Adipocyte (in vitro differentiated cells): ENCODE measurements around the gene MARS1.

Experiments
- DNase-seq: peaks from one replicate; pipeline ENCODE4 v3.0.0-alpha.2; 2015; ENCODE audit warnings: low read depth
- H3K27me3 ChIP-seq: replicated peaks from 2 replicates; pipeline ENCODE4 v1.7.0; 2013; ENCODE audit warnings: mild to moderate bottlenecking, low read length, moderate library complexity; ENCODE audit not compliant: control insufficient read depth, insufficient read depth
- H3K36me3 ChIP-seq: 2 replicates; pipeline ENCODE4 v1.7.0; 2013; ENCODE audit warnings: low read length, mild to moderate bottlenecking, moderate library complexity; ENCODE audit not compliant: control insufficient read depth, insufficient read depth, severe bottlenecking
- H3K4me1 ChIP-seq: 2 replicates; pipeline ENCODE4 v1.7.0; 2013; ENCODE audit warnings: mild to moderate bottlenecking, low read length, moderate library complexity; ENCODE audit not compliant: control insufficient read depth, insufficient read depth
- H3K4me3 ChIP-seq: 2 replicates; pipeline ENCODE4 v1.7.0; 2013; ENCODE audit warnings: mild to moderate bottlenecking, low read length, moderate library complexity
- H3K9ac ChIP-seq: 2 replicates; pipeline ENCODE4 v1.7.0; 2013; ENCODE audit warnings: mild to moderate bottlenecking, low read length, moderate library complexity
- H3K9me3 ChIP-seq: 2 replicates; pipeline ENCODE4 v1.7.0; 2013; ENCODE audit warnings: mild to moderate bottlenecking, low read length, moderate library complexity; ENCODE audit not compliant: control insufficient read depth

The MARS1 gene

DNA sequence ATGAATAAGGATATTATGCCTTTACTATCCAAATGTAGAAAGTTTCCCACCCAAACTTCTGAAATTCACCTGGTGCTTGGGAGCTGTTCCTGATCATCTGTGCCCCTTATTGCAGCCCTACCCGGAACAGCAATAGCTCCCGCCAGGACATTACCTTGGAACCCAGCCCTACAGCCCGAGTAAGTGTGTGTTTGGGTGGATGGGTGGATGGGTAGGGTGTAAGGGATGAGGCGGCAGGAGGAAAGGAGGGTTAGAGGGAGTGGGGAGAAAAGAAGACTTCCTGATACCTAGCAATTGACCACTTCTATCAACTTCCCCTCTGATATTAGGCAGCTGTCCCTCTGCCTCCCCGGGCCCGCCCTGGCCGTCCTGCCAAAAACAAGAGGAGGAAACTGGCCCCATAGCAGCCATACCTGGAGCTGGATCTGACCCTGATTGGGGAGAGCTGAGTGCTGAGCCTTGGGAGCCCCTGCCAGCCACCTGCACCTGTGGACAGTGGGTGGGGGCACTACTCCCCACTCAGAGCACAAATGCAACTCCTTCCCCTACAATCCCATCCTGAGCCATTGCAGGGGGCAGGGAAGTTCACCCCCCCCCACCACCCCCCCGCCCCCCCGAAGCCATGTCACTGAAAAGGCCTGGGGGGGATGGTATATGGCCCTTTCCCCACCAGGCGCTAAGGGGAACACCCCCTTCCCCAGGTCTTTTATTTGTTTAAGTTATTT, 41.1 kb downstream of the MARS1 start:
- Histone ChIP-seq H3K9ac (no peak overlapping the region), H3K9me3 (no peaks in the 10 kb centered on the region), H3K4me1 (peaks cover 25% of the 10 kb centered on the region), H3K36me3 (peaks cover 94% of the 10 kb centered on the region), H3K27me3 (no peaks in the 10 kb centered on the region), H3K4me3 (no peak overlapping the region)
- no peak for DNase-seq

DNA sequence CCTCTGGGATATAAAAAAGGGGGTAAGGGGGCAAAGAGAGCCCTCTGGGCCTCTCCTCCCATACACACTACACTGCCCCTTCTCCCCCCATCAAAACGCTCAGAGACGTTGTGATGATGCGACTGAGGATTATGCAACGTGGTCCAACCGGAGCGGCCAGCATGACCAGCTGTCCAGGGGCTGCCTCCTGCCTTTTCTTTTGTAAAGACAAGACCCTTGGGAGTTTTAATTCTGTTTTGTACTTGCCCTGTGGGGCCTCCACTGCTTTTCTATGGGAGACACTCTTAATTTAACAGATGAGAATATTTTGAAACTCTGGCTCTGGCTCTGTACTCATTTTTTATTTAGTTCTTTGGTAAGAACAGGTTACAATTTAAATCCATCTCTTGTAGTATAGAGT, 42.0 kb downstream of the MARS1 start:
- no peak overlapping the region for H3K4me3 ChIP-seq
- no peak for DNase-seq
- peaks cover 95% of the 10 kb centered on the region for H3K36me3 ChIP-seq
- no peak overlapping the region for H3K9ac ChIP-seq
- peaks cover 17% of the 10 kb centered on the region for H3K4me1 ChIP-seq
- H3K9me3 ChIP-seq, result no peaks in the 10 kb centered on the region
- no peaks in the 10 kb centered on the region for H3K27me3 ChIP-seq

DNA sequence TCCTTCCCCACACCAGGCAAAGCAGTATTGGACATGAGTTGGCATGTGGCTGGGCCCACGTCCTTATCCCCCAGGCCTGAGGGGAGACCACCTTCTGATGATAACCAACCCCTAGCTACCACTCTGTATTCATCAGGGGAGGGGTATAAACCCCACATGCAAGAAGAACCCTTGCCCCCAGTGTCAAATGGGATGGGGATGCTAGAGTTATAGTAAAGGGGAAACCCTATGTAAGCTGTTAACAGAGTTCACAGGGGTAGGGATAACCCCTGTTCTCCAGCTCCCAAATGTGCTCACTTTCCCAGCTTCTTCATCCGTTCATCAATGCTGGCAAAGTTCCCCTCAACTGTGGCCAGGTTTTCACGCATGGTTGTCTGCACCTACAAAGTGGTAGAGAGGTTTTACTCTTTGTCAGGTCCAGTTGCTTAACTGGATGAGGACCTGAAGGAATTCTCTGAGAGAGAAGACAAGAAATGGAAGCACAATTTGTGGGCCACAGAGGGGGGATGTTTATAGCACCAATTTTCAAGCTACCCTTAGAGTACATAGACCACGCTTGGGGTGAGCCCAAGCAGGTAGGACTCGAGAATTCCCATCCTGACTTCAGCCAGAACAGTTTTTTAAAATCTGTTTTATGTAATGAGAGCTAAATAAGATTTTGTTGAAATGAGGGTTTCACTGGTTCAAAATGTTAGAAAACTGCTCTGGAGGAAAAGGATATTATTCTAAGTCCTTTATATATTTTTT, 42.7 kb downstream of the MARS1 start:
- peaks cover 13% of the 10 kb centered on the region for H3K4me1 ChIP-seq
- DNase-seq, result no peak
- H3K9me3 ChIP-seq, result no peaks in the 10 kb centered on the region
- peaks cover 95% of the 10 kb centered on the region for H3K36me3 ChIP-seq
- H3K9ac ChIP-seq, result no peak overlapping the region
- no peak overlapping the region for H3K4me3 ChIP-seq
- H3K27me3 ChIP-seq, result no peaks in the 10 kb centered on the region

DNA sequence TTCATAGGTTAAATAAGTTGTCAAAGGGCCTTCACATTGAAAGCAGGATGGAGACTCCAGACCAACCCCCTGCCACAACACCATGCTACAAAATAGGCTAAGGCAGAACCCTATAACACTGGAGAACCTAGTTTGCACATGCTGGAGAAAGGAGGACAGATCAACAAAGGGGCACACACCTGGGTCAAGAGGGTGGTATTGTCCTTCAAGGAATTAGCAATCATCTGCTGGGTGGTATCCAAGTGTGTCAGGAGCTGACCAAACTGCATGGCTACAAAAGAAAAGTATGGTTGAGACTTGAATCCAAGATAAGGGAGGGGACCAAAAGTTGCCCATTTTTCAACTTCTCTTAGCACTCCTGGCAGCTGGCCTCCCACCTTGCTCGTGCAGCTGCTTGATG, 44.0 kb downstream of the MARS1 start:
- H3K9me3 ChIP-seq, result no peaks in the 10 kb centered on the region
- H3K27me3 ChIP-seq, result no peaks in the 10 kb centered on the region
- DNase-seq, result no peak
- peaks cover 3% of the 10 kb centered on the region for H3K4me1 ChIP-seq
- H3K9ac ChIP-seq, result no peak overlapping the region
- peaks cover 90% of the 10 kb centered on the region for H3K36me3 ChIP-seq
- H3K4me3 ChIP-seq, result no peak overlapping the region

DNA sequence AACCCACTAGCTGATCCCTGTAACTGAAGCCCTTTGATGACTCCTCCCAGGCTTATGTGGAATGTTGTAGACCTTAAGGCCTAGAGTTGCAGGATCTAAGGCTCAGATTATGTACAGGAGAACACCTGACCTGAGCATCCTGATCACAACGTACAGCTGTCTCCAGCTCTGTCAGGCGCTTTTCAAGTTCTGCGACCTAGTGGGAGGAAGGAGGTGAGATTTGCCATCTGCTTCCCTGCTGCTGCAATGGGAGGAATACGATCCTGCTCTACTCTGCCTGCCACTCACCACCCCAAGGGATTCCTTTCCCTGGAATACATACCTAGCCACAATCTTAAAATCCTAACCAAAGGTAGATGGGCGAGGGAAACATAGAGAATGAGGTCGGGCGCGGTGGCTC, 45.2 kb downstream of the MARS1 start:
- H3K4me1 ChIP-seq, result no peaks in the 10 kb centered on the region
- H3K36me3 ChIP-seq, result peaks cover 84% of the 10 kb centered on the region

DNA sequence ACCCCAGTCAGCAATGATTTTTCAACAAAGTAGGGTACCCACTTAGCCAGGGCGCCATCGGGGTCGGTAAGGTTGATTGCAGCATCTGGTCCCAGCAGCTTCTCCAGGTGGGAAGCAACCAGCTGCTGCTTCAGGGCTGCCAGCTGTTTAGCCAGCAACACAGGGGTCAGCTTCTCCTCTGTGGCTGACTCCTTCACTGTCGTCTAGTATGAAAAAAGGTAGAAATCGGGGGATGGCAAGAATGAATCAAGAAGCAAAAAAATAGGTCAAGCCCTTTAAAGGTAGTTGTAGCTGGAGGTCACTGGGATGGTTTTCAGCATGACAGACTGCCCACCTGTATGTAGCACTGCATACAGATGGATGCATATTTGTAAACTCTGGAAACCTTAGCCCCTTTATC, 46.4 kb downstream of the MARS1 start:
- no peak for DNase-seq
- no peaks in the 10 kb centered on the region for H3K4me1 ChIP-seq
- H3K9me3 ChIP-seq, result no peaks in the 10 kb centered on the region
- H3K27me3 ChIP-seq, result no peaks in the 10 kb centered on the region
- H3K4me3 ChIP-seq, result no peak overlapping the region
- no peak overlapping the region for H3K9ac ChIP-seq
- peaks cover 81% of the 10 kb centered on the region for H3K36me3 ChIP-seq

More for the DNA sequence above, 45.2 kb downstream of the MARS1 start:
- DNase-seq, result no peak
- H3K9ac ChIP-seq, result no peak overlapping the region
- H3K27me3 ChIP-seq, result no peaks in the 10 kb centered on the region
- H3K4me3 ChIP-seq, result no peak overlapping the region
- H3K9me3 ChIP-seq, result no peaks in the 10 kb centered on the region

DNA sequence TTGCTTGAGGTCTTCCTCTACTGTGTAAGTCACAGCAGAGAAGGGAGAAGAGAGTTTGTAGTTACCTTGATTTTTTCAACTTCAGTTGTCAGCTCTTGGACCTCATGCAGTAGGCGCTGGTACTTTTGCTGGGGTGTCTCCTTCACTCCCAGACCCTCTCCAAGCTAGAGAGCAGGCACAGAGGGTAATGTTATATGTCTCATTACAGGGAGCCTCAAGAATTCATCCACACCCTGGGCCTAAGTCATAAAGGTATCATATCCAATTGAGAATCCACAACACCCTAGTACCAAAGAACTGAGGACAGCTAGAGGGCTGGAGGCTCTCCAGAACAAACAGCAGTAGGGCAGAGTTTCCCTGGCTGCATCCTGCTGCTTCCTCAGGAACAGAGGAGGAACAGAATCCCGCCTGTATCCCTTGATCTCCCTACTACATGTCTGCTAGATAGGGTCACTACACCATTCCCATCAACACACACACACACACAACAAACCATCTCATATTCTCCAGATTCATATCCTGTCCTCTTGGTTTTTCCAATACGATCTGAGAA, 47.2 kb downstream of the MARS1 start:
- H3K27me3 ChIP-seq, result no peaks in the 10 kb centered on the region

DNA sequence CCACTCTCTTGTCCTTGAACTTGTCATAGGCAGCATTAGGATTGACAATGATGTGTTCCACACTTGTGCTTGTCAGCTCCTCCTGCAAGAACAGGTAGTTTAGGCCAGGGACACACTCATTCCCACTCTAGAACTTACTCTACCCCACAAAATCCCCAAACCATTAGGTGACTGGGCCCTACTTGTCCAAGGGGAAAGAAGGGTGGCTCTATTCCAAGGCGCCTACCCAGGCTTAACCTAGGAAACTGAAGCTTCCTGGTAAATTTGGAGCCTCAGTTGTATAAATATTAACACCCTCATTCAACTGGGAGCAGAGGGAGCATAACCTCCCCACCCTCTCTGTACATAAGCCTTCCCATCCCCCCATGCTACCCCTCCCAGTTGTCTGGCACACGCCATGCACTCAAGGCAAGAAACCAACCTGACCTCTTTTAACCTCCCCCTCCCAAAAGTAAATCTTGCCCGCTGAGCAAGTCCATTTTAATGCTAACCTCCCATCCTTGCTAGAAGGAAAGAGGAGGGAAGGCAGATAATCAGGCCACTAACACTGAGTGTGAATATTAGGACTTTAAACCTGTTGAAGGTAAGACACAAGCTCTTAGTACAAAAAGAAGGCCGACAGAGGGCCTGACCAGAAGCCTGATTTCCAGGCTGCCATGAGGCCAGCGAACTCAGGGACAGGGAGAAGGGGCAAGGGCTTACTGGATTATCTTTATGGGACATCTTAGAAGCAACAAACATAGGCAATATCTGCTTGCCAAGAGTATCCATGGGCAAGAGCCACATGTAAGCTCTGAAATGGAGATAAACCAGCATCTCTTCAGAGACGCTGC, 48.1 kb downstream of the MARS1 start:
- Histone ChIP-seq H3K4me3 (no peak overlapping the region), H3K27me3 (no peaks in the 10 kb centered on the region), H3K4me1 (peaks cover 2% of the 10 kb centered on the region), H3K9ac (no peak overlapping the region), H3K36me3 (peaks cover 77% of the 10 kb centered on the region), H3K9me3 (no peaks in the 10 kb centered on the region)
- DNase-seq, result no peak

More for the DNA sequence above, 47.2 kb downstream of the MARS1 start:
- Histone ChIP-seq H3K36me3 (peaks cover 79% of the 10 kb centered on the region), H3K4me3 (no peak overlapping the region), H3K9ac (no peak overlapping the region), H3K9me3 (no peaks in the 10 kb centered on the region), H3K4me1 (no peaks in the 10 kb centered on the region)
- no peak for DNase-seq

DNA sequence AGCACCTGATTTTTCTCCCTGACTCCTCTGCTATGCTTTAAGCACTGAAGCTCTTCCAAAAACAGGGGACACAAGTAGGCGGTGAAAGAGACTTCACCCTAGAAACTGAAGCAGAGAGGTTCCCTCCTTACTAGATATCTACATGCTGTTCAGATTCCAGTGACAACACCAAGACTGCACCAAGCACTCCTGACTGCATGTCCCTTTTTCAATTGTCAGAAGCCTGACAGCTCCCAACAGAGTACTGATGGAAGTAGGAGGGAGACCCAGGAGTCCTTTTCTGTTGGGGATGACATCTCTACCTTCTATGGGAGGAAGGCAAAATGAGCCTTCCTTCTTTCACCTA, 48.7 kb downstream of the MARS1 start:
- H3K9ac ChIP-seq, result no peak overlapping the region
- H3K9me3 ChIP-seq, result no peaks in the 10 kb centered on the region
- no peaks in the 10 kb centered on the region for H3K27me3 ChIP-seq
- DNase-seq, result no peak
- peaks cover 77% of the 10 kb centered on the region for H3K36me3 ChIP-seq
- H3K4me3 ChIP-seq, result no peak overlapping the region
- H3K4me1 ChIP-seq, result peaks cover 4% of the 10 kb centered on the region

DNA sequence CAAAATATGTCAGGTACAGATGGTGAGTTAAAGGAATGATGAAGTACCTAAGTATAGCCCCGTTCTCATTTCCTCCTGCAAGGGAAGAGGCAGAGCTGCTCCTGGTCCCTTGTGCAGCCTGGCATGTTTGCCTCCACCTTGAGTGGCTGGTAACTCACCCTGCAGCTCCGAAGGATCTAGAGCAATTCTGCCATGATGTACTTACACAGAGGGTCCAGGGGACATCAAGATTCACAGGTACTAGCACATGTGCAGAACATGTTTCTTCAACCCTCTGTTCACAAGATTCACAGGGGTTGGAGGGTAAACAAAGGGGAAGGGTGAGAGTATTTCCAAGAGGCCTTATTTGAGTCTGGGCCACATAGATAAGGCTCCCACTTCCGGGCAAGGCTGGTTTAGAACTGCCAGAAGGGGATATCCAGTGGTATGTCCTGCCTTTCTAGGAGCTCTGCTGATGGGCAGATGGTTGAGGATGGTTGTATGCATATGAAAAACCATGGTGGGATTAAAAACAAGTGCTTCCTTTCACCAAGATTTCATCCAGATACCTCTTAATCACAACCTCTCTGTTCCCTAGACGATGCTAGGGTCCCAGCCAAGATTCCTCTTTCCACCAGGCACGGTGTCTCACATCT, 51.4 kb downstream of the MARS1 start:
- H3K4me3 ChIP-seq, result no peak overlapping the region
- H3K27me3 ChIP-seq, result no peaks in the 10 kb centered on the region
- H3K4me1 ChIP-seq, result peaks cover 10% of the 10 kb centered on the region
- H3K9ac ChIP-seq, result no peak overlapping the region
- H3K9me3 ChIP-seq, result no peaks in the 10 kb centered on the region
- peaks cover 60% of the 10 kb centered on the region for H3K36me3 ChIP-seq
- no peak for DNase-seq
